SKM-1 treated with dmso at 0.1 percent for 144 hours (cell line): ENCODE measurements around the gene SPAG17.

Experiments used
- DNase-seq: peaks from one replicate; lab custom pipeline; 2025; ENCODE audit not compliant: unreplicated experiment; lab: John Stamatoyannopoulos, UW

Gene SPAG17

GRCh38 chr1:118122234-118123004 is 62.6 kb downstream of the SPAG17 start:
- DNase-seq, result no peak

GRCh38 chr1:118118873-118119463 is 66.1 kb downstream of the SPAG17 start:
- DNase-seq, result no peak

- no peak for DNase-seq
Measured at GRCh38 chr1:118118469-118118868, 66.6 kb downstream of the SPAG17 start.

GRCh38 chr1:118117521-118117920 is 67.5 kb downstream of the SPAG17 start:
- DNase-seq, result no peak

GRCh38 chr1:118116909-118117308 is 68.1 kb downstream of the SPAG17 start:
- no peak for DNase-seq

GRCh38 chr1:118116401-118116800 is 68.6 kb downstream of the SPAG17 start:
- no peak for DNase-seq

- DNase-seq, result no peak
Measured at GRCh38 chr1:118115567-118116295, 69.3 kb downstream of the SPAG17 start.

GRCh38 chr1:118113261-118113660 is 71.8 kb downstream of the SPAG17 start:
- DNase-seq, result no peak

- no peak for DNase-seq
Measured at GRCh38 chr1:118110580-118110979, 74.4 kb downstream of the SPAG17 start.

- DNase-seq, result no peak
Measured at GRCh38 chr1:118104951-118105350, 80.1 kb downstream of the SPAG17 start.

- DNase-seq, result no peak
Measured at GRCh38 chr1:118102445-118102844, 82.6 kb downstream of the SPAG17 start.

- no peak for DNase-seq
Measured at GRCh38 chr1:118101999-118102398, 83.0 kb downstream of the SPAG17 start.

GRCh38 chr1:118101515-118101844 is 83.5 kb downstream of the SPAG17 start:
- DNase-seq, result no peak

- DNase-seq, result no peak
Measured at GRCh38 chr1:118100686-118101514, 84.1 kb downstream of the SPAG17 start.

- DNase-seq, result no peak
Measured at GRCh38 chr1:118099686-118100085, 85.3 kb downstream of the SPAG17 start.

- no peak for DNase-seq
Measured at GRCh38 chr1:118097622-118098348, 87.2 kb downstream of the SPAG17 start.

GRCh38 chr1:118093017-118093416 is 92.0 kb downstream of the SPAG17 start:
- DNase-seq, result no peak

GRCh38 chr1:118090130-118090529 is 94.9 kb downstream of the SPAG17 start:
- DNase-seq, result no peak

- DNase-seq, result no peak
Measured at GRCh38 chr1:118085365-118085764, 99.7 kb downstream of the SPAG17 start.

- no peak for DNase-seq
Measured at GRCh38 chr1:118084400-118084799, 100.6 kb downstream of the SPAG17 start.

GRCh38 chr1:118082984-118083383 is 102.0 kb downstream of the SPAG17 start:
- DNase-seq, result no peak
